ENCODE measurements around the gene MBD5.

Gene MBD5

DNA sequence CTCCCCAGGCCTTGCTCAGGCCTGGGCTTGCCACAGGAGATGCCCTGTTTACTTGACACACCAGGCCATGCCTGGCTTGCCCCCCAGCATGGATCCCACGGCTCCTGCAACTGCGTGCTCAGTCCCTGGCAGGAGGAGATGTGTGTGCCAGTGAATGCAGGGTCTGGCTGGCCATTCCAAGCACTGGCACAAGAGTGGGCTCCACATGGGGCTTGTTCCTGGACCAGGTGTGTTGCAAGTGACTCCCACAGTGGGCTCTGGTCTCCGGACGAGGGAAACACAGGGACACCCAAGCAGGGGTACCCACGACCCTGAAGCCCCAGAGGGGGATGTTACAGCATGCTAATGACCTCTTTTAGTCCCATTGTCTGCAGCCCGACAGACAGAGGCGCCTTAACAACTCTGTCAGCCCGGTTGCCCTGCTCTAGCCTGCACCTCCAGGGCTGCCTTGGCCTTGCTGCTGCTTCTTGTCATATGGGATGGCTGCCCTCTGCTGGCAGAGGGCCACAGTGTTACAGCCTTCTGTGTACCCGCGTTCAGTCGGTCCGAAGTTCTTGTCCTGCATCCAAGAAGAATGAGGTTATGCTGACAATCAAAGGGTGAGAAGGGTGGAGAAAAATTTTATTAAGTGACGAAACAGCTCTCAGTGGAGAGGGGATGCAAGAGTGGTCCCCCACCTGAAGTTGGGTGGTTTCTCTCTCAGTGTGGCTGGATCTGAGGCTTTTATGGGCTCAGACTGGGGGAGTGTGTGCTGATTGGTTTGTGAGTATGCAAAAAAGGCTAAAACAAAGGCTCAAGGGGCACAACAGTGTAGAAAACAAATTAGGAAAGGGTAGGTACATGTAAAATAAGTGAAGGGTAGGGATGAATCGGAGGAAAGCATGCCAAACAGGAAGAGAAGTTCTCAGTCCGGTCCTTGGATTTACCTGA is 180.4 kb downstream of the MBD5 start:
- POLR2A ChIA-PET, result no interaction called here
- CTCF ChIA-PET, result no interaction called here
- peak; percentile 7 for DNase-seq (ENCODE audit: extremely low spot score)

GRCh38 chr2:148202237-148202636 is 181.3 kb downstream of the MBD5 start:
- TF ChIP-seq SP1 (IDR thresholded peaks at IDR 0.05), result no peak
- CTCF ChIA-PET, result no interaction called here
- DNase-seq (ENCODE audit: extremely low spot score), result no peak
- POLR2A ChIA-PET, result no interaction called here

More for the DNA sequence above, 180.4 kb downstream of the MBD5 start:
- TF ChIP-seq CTBP1 (IDR thresholded peaks at IDR 0.05; ENCODE audit: borderline replicate concordance) (no peak), FOXA1 (IDR thresholded peaks at IDR 0.05) (no peak), L3MBTL2 (conservative IDR thresholded peaks at IDR 0.05) (no peak), FOXM1 (IDR thresholded peaks at IDR 0.05; ENCODE audit: borderline replicate concordance) (no peak), SUZ12 (IDR thresholded peaks at IDR 0.05) (no peak), FOXK2 (IDR thresholded peaks at IDR 0.05) (no peak), HDGF (IDR thresholded peaks at IDR 0.05; ENCODE audit: borderline replicate concordance) (no peak), ARNT (IDR thresholded peaks at IDR 0.05) (no peak), LEF1 (IDR thresholded peaks at IDR 0.05; ENCODE audit: borderline replicate concordance) (no peak), ZNF384 (IDR thresholded peaks at IDR 0.05) (no peak), SP1 (IDR thresholded peaks at IDR 0.05) (no peak), NFRKB (IDR thresholded peaks at IDR 0.05) (no peak), TARDBP (IDR thresholded peaks at IDR 0.05) (no peak), PKNOX1 (IDR thresholded peaks at IDR 0.05) (no peak), BHLHE40 (IDR thresholded peaks at IDR 0.05; ENCODE audit: borderline replicate concordance) (no peak), ELF4 (IDR thresholded peaks at IDR 0.05) (no peak)

DNA sequence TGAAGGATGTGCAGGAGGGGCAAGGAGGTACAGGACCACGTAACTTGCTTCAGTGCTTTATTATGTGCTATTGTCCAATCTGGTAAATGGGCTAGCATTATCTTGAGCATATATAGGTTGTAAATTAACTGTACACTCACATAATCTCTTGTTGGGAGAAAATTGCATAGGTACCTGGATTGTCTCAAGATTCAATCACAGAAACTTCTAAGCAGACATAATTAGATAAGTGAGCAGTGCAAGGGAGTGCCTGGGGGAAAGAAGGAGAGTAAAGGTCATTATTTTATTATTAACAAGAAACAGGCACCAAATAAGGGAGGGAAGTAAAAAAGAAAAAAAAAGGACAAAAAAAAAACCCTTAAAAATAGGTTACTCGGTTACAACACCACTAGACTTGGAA is 186.2 kb downstream of the MBD5 start:
- TF ChIP-seq FOXA1 (IDR thresholded peaks at IDR 0.05) (no peak), CTBP1 (IDR thresholded peaks at IDR 0.05; ENCODE audit: borderline replicate concordance) (no peak), FOXK2 (IDR thresholded peaks at IDR 0.05) (no peak), SP1 (IDR thresholded peaks at IDR 0.05) (no peak), BHLHE40 (IDR thresholded peaks at IDR 0.05; ENCODE audit: borderline replicate concordance) (no peak), NFRKB (IDR thresholded peaks at IDR 0.05) (no peak), TARDBP (IDR thresholded peaks at IDR 0.05) (no peak)
- ChIA-PET CTCF (no interaction called here), POLR2A (no interaction called here)
- DNase-seq (ENCODE audit: extremely low spot score), result no peak

DNA sequence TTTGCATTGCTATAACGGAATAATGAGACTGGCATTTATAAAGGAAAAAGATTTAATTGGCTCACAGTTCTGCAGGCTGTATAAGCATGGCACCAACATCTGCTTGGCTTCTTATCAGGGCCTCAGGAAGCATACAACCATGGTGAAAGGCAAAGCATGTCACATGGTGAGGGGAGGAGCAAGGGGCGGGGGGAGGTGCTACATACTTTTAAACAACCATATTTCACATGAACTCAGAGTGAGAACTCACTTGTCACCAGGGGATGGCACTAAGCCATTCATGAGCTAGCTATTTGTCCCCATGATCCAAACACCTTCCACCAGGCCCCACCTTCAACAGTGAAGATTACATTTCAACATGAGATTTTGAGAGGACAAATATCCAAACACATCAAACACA is 188.7 kb downstream of the MBD5 start:
- no peak for DNase-seq (ENCODE audit: extremely low spot score)
- CTCF ChIA-PET, result no interaction called here
- TF ChIP-seq HDGF (IDR thresholded peaks at IDR 0.05; ENCODE audit: borderline replicate concordance), result no peak
- TF ChIP-seq PKNOX1 (IDR thresholded peaks at IDR 0.05), result no peak
- TF ChIP-seq ELF4 (IDR thresholded peaks at IDR 0.05), result no peak
- no peak for TF ChIP-seq TARDBP (IDR thresholded peaks at IDR 0.05)
- TF ChIP-seq ZNF384 (IDR thresholded peaks at IDR 0.05), result no peak
- TF ChIP-seq LEF1 (IDR thresholded peaks at IDR 0.05; ENCODE audit: borderline replicate concordance), result no peak
- no peak for TF ChIP-seq FOXA1 (IDR thresholded peaks at IDR 0.05)
- TF ChIP-seq ARNT (IDR thresholded peaks at IDR 0.05), result no peak
- TF ChIP-seq FOXM1 (IDR thresholded peaks at IDR 0.05; ENCODE audit: borderline replicate concordance), result no peak
- no peak for TF ChIP-seq CTBP1 (IDR thresholded peaks at IDR 0.05; ENCODE audit: borderline replicate concordance)
- no peak for TF ChIP-seq BHLHE40 (IDR thresholded peaks at IDR 0.05; ENCODE audit: borderline replicate concordance)
- no peak for TF ChIP-seq NFRKB (IDR thresholded peaks at IDR 0.05)
- TF ChIP-seq FOXK2 (IDR thresholded peaks at IDR 0.05), result no peak
- TF ChIP-seq SUZ12 (IDR thresholded peaks at IDR 0.05), result no peak
- TF ChIP-seq L3MBTL2 (conservative IDR thresholded peaks at IDR 0.05), result no peak
- POLR2A ChIA-PET, result no interaction called here

GRCh38 chr2:148218326-148219075 is 197.6 kb downstream of the MBD5 start:
- TF ChIP-seq SP1 (IDR thresholded peaks at IDR 0.05) (no peak), ZNF384 (IDR thresholded peaks at IDR 0.05) (no peak), PKNOX1 (IDR thresholded peaks at IDR 0.05) (no peak), BHLHE40 (IDR thresholded peaks at IDR 0.05; ENCODE audit: borderline replicate concordance) (no peak), TARDBP (IDR thresholded peaks at IDR 0.05) (no peak), NFRKB (IDR thresholded peaks at IDR 0.05) (no peak), HDGF (IDR thresholded peaks at IDR 0.05; ENCODE audit: borderline replicate concordance) (no peak), FOXK2 (IDR thresholded peaks at IDR 0.05) (no peak), ARNT (IDR thresholded peaks at IDR 0.05) (no peak), ELF4 (IDR thresholded peaks at IDR 0.05) (no peak), CTBP1 (IDR thresholded peaks at IDR 0.05; ENCODE audit: borderline replicate concordance) (no peak), FOXM1 (IDR thresholded peaks at IDR 0.05; ENCODE audit: borderline replicate concordance) (no peak), FOXA1 (IDR thresholded peaks at IDR 0.05) (no peak), L3MBTL2 (conservative IDR thresholded peaks at IDR 0.05) (no peak), SUZ12 (IDR thresholded peaks at IDR 0.05) (no peak), LEF1 (IDR thresholded peaks at IDR 0.05; ENCODE audit: borderline replicate concordance) (no peak)
- POLR2A ChIA-PET, result no interaction called here
- CTCF ChIA-PET, result no interaction called here

More at GRCh38 chr2:148218326-148219075, 197.6 kb downstream of the MBD5 start:
- DNase-seq (ENCODE audit: extremely low spot score), result no peak
